ENCODE data around the gene NDOR1. TPM values are rescaled to one million over a fixed set of nuclear protein-coding genes. Genes with fewer than 3 reads are reported as not detected.

The NDOR1 gene
- total and polyA plus RNA-seq, 5 donors from 2014 or later = 3.9 to 30.0 (median 5.3) TPM

DNA sequence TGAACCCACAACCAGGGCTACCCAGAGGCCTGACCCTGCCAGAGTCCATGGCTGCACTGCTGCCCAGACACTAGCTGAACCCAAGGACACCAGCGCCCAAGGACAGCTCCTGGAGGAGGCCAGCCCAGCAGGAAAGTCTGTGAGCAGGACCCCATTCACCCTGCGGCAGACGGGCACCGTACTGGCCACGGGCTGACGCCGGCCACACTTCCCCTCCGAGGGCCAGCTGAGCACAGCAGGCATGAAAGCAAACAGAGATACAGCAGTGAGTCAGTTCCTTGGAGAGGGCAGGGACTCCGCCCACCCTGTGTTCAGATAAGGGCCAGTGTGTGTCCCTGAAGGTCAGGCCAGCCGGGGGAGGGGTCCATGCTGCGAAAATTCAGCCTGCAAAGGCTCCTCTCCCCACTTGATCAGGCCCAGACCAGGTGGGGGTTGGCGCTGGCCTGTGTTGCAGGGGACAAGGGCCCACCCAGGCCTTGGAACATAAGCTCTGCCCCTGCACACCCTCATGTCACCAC lies 13.3 kb downstream of the NDOR1 start:
- Mint-ChIP-seq H3K4me1 (peaks cover 0 to 6% (median 3%) of the 10 kb centered on the region in 4 donors), H3K9me3 (no peaks in the 10 kb centered on the region), H3K27me3 (no peaks in the 10 kb centered on the region), H3K27ac (no peak overlapping the region), H3K36me3 (no peaks in the 10 kb centered on the region), H3K4me3 (no peak overlapping the region)
- no peak for ATAC-seq (ENCODE audit: low read depth in 2 of 2)
- Histone ChIP-seq H3K4me1 (ENCODE audit: control insufficient read depth, insufficient read depth, low read length, poor library complexity, severe bottlenecking) (peaks cover 13% of the 10 kb centered on the region), H3K4me3 (ENCODE audit: low read depth, low read length) (no peak overlapping the region), H3K27ac (ENCODE audit: insufficient read depth, low read length, poor library complexity, severe bottlenecking) (no peak overlapping the region), H3K36me3 (ENCODE audit: control insufficient read depth, insufficient read depth, low read length) (no peaks in the 10 kb centered on the region), H3K27me3 (ENCODE audit: control insufficient read depth, insufficient read depth, low read length) (no peaks in the 10 kb centered on the region), H3K9me3 (ENCODE audit: control insufficient read depth in 2 of 2, low read length in 2 of 2) (no peaks in the 10 kb centered on the region)
- DNase-seq = no peak

DNA sequence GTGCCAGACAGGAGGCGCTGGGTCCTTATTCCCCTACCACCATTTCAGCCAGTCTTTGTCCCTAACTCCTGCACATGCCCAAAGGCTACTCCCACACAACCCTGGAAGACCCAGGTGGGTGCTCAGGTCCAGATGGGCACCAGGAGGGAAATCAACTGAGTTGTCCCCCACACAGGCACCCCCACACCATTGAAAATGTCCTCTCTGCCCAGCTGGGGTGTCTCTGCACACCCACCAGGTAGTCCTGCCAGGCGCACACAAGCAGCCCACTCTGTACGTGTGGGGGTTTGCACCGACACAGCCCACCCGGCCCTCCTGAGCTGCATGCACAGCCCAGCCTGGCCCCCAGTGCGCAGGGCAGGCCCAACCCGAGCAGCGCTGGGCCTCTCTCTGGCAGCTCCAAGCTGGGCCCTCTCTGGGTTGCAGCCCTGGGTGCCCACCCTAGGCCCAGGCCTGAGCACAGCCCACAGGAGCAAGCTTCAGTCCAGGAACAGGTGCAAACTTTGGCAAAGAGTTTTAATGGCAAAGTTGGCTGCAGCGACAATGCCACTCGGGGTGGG lies 14.3 kb downstream of the NDOR1 start:
- Histone ChIP-seq H3K27ac (ENCODE audit: insufficient read depth, low read length, poor library complexity, severe bottlenecking) (no peak overlapping the region), H3K4me3 (ENCODE audit: low read depth, low read length) (no peak overlapping the region), H3K4me1 (ENCODE audit: control insufficient read depth, insufficient read depth, low read length, poor library complexity, severe bottlenecking) (peaks cover 17% of the 10 kb centered on the region), H3K36me3 (ENCODE audit: control insufficient read depth, insufficient read depth, low read length) (no peaks in the 10 kb centered on the region), H3K9me3 (ENCODE audit: control insufficient read depth in 2 of 2, low read length in 2 of 2) (no peaks in the 10 kb centered on the region), H3K27me3 (ENCODE audit: control insufficient read depth, insufficient read depth, low read length) (no peaks in the 10 kb centered on the region)
- Mint-ChIP-seq H3K36me3 (no peaks in the 10 kb centered on the region), H3K9me3 (no peaks in the 10 kb centered on the region), H3K27me3 (no peaks in the 10 kb centered on the region), H3K4me3 (peak overlapping the region in 3 of 4 donors; percentile 11 to 46 (median 25)), H3K4me1 (peaks cover 0 to 10% (median 3%) of the 10 kb centered on the region in 4 donors), H3K27ac (no peak overlapping the region)
- ATAC-seq (ENCODE audit: low read depth in 2 of 2) (no peak), DNase-seq (no peak)

DNA sequence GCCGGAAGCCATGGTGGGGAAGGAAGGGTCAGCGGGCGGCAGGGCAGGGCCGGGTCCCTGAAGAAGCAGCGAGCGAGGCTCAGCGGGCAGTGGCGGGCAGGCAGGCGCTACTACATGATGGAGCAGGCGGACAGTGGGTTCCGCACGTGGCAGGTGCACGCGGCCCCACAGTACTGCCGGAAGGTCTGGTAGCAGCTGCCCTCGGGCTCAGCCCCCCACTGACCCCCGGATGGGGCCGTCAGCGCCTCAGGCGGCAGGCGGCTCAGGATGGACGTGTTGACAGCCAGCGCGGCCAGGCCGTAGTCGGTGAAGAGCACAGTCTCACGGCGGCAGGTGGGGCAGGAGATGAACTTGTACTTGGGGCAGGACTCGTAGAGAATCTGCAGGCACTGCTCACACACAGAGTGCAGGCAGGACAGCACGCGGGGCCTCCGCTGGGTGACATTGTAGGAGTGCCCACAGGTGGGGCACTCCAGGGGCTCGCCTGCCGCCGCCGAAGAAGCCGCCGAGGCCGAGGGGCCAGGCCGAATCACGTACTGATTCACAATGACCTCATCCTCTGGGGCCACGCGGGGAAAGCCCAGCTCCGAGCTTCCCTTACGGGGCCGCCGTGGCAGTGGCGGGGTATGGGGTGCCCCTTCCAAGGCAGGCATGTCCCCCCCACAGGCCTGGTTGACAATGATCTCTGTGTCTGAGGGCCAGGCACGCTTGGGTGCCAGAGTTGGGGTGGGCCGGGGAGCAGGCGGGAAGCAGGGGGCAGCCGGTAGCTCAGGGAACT lies 15.0 kb downstream of the NDOR1 start:
- peak overlapping the region in 3 of 4 donors; percentile 15 to 73 (median 25) for H3K4me3 Mint-ChIP-seq
- ATAC-seq (ENCODE audit: low read depth in 2 of 2) (no peak), DNase-seq (no peak)
- H3K36me3 ChIP-seq (ENCODE audit: control insufficient read depth, insufficient read depth, low read length) = no peaks in the 10 kb centered on the region
- H3K27me3 ChIP-seq (ENCODE audit: control insufficient read depth, insufficient read depth, low read length) = no peaks in the 10 kb centered on the region
- H3K9me3 Mint-ChIP-seq = no peaks in the 10 kb centered on the region
- H3K4me3 ChIP-seq (ENCODE audit: low read depth, low read length) = no peak overlapping the region
- H3K4me1 ChIP-seq (ENCODE audit: control insufficient read depth, insufficient read depth, low read length, poor library complexity, severe bottlenecking) = peaks cover 17% of the 10 kb centered on the region
- H3K27me3 Mint-ChIP-seq = no peaks in the 10 kb centered on the region
- no peak overlapping the region for H3K27ac ChIP-seq (ENCODE audit: insufficient read depth, low read length, poor library complexity, severe bottlenecking)
- H3K4me1 Mint-ChIP-seq = peaks cover 0 to 10% (median 3%) of the 10 kb centered on the region in 4 donors
- no peak overlapping the region for H3K27ac Mint-ChIP-seq
- H3K9me3 ChIP-seq (ENCODE audit: control insufficient read depth in 2 of 2, low read length in 2 of 2) = no peaks in the 10 kb centered on the region
- no peaks in the 10 kb centered on the region for H3K36me3 Mint-ChIP-seq

DNA sequence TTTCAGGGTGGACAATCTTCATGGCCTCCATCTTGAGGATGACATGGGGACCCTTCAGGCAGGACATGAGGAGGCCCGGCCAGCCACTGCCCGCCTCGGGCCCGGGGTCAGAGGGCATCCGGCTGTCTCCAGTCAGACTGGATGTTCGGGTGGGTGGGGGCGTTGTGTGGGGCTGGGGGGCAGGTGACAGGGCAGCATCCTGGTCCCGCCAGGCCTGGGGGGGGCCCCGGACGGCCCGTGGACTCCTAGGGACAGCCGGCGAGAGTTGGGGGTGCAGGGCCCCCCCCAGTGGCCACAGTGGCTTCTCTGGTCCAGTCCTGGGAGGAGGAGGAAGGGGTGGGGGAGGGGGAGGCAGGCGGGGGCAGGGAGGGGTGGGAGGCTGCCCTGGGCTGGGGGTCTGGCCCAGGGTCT lies 15.6 kb downstream of the NDOR1 start:
- H3K36me3 Mint-ChIP-seq = no peaks in the 10 kb centered on the region
- no peak overlapping the region for H3K4me3 ChIP-seq (ENCODE audit: low read depth, low read length)
- H3K4me1 Mint-ChIP-seq = peaks cover 0 to 10% (median 3%) of the 10 kb centered on the region in 4 donors
- no peak overlapping the region for H3K27ac Mint-ChIP-seq
- peak overlapping the region in 1 of 4 donors; percentile 73 for H3K4me3 Mint-ChIP-seq
- no peaks in the 10 kb centered on the region for H3K27me3 Mint-ChIP-seq
- no peaks in the 10 kb centered on the region for H3K36me3 ChIP-seq (ENCODE audit: control insufficient read depth, insufficient read depth, low read length)
- no peak for ATAC-seq (ENCODE audit: low read depth in 2 of 2)
- H3K27me3 ChIP-seq (ENCODE audit: control insufficient read depth, insufficient read depth, low read length) = no peaks in the 10 kb centered on the region
- H3K27ac ChIP-seq (ENCODE audit: insufficient read depth, low read length, poor library complexity, severe bottlenecking) = no peak overlapping the region
- no peaks in the 10 kb centered on the region for H3K9me3 Mint-ChIP-seq
- no peak for DNase-seq
- H3K4me1 ChIP-seq (ENCODE audit: control insufficient read depth, insufficient read depth, low read length, poor library complexity, severe bottlenecking) = peaks cover 17% of the 10 kb centered on the region
- H3K9me3 ChIP-seq (ENCODE audit: control insufficient read depth in 2 of 2, low read length in 2 of 2) = no peaks in the 10 kb centered on the region

DNA sequence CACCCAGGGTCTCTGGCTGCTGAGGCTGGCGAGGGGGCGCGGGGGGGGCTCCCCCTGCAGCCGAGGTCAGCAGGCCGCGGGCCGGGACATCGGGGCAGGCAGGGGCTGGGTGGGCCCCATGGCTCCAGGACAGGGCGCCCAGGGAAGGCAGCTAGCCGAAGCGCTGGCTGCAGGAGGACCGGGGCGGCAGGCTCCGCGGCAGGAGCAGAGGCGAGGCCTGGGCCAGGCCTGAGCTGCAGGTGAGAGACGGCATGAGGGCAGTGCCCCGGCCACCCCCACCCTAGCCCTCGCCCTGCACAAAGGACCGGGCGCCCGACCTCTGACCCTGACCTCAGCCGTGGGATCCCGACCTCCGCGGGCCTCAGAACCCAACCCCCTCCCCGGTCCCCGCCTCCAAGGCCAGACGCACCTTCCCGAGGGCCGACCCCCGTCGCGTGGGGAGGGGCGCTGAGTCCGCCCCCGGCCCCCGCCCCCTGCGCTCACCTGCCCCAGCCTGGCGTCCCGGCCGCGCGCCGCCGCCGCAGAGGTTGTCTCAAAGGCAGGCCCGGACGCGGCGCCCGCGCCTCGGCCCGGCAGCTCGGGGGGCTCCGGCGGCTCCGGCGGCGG lies 16.1 kb downstream of the NDOR1 start:
- no peaks in the 10 kb centered on the region for H3K36me3 ChIP-seq (ENCODE audit: control insufficient read depth, insufficient read depth, low read length)
- Mint-ChIP-seq H3K27ac (no peak overlapping the region), H3K4me1 (peaks cover 0 to 10% (median 3%) of the 10 kb centered on the region in 4 donors), H3K9me3 (no peaks in the 10 kb centered on the region), H3K36me3 (no peaks in the 10 kb centered on the region), H3K27me3 (no peaks in the 10 kb centered on the region), H3K4me3 (no peak overlapping the region)
- no peak overlapping the region for H3K4me3 ChIP-seq (ENCODE audit: low read depth, low read length)
- H3K27me3 ChIP-seq (ENCODE audit: control insufficient read depth, insufficient read depth, low read length) = no peaks in the 10 kb centered on the region
- no peak overlapping the region for H3K27ac ChIP-seq (ENCODE audit: insufficient read depth, low read length, poor library complexity, severe bottlenecking)
- H3K4me1 ChIP-seq (ENCODE audit: control insufficient read depth, insufficient read depth, low read length, poor library complexity, severe bottlenecking) = peaks cover 17% of the 10 kb centered on the region
- ATAC-seq (ENCODE audit: low read depth in 2 of 2) (no peak), DNase-seq (peak in 1 of 3 donors; percentile 29)
- H3K9me3 ChIP-seq (ENCODE audit: control insufficient read depth in 2 of 2, low read length in 2 of 2) = no peaks in the 10 kb centered on the region

DNA sequence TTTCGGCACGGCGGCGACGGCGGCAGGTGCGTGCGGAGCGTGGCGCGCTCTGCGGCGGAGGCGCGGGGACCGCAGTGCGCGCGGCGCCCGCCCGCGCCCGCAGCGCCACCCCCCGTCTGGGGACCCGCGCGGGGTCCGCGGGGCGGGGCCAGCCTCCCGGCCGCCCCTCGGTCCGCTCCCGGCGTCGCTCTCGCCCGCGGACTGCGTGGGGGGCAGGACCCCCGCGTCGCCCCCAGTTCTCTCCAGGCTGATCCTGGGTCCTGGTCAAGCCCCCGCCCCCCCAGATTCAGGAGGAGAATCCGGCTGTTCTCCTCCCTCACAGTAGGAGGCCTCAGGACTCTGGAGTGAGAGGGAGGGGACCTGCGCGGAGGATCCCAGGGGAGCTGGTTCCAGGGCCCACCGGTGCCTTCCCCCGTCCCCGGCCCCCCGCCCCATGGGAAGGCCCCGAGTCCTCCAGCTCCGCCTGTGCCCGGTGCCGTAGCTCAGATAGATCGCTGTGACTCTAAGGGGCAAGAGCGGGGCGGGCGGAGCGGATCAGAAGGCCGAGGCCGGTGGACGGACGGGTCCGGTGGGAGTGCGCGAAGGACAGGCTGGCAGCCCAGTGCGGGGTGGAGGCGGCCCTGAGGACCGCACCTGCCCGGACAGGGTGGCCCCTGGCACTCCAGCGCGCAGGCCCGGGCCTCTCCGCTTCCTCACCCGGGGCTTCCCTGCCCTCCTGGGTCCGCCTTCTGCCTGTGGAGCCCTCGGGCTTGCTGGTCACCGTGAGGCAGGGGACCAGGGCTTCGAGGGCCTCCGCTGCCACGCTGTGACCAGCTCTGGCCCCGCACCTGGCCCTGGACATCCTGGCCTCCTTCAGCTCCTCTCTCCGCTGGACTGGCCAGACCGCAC lies 16.9 kb downstream of the NDOR1 start, which contains the start of gene RNF208:
Gene RNF208, minus strand, starts transcription at position 51 of the 888 bp plus-strand sequence. CDS start 1,028 bp downstream, outside the sequence.
- Histone ChIP-seq H3K9me3 (ENCODE audit: control insufficient read depth in 2 of 2, low read length in 2 of 2) (no peaks in the 10 kb centered on the region), H3K27me3 (ENCODE audit: control insufficient read depth, insufficient read depth, low read length) (no peaks in the 10 kb centered on the region), H3K4me3 (ENCODE audit: low read depth, low read length) (no peak within 1 kb of the TSS), H3K27ac (ENCODE audit: insufficient read depth, low read length, poor library complexity, severe bottlenecking) (peak within 1 kb of the TSS; percentile 90), H3K36me3 (ENCODE audit: control insufficient read depth, insufficient read depth, low read length) (no peaks in the 10 kb centered on the region), H3K4me1 (ENCODE audit: control insufficient read depth, insufficient read depth, low read length, poor library complexity, severe bottlenecking) (peaks cover 19% of the 10 kb centered on the region)
- Mint-ChIP-seq H3K27ac (peak within 1 kb of the TSS in 1 of 3 donors; percentile 89), H3K36me3 (no peaks in the 10 kb centered on the region), H3K4me1 (peaks cover 0 to 11% (median 4%) of the 10 kb centered on the region in 4 donors), H3K4me3 (peak within 1 kb of the TSS; percentile 81 to 93 (median 83)), H3K9me3 (no peaks in the 10 kb centered on the region), H3K27me3 (peaks cover 1% of the 10 kb centered on the region)
- DNase-seq = peak in 1 of 3 donors; percentile 17
- ATAC-seq (ENCODE audit: low read depth in 2 of 2) = no peak

All from CD4-positive, CD25-positive, alpha-beta regulatory T cell (primary cell).